Measurements from ENCODE around the gene COPS7A.

Gene COPS7A, protein sequence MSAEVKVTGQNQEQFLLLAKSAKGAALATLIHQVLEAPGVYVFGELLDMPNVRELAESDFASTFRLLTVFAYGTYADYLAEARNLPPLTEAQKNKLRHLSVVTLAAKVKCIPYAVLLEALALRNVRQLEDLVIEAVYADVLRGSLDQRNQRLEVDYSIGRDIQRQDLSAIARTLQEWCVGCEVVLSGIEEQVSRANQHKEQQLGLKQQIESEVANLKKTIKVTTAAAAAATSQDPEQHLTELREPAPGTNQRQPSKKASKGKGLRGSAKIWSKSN

DNA sequence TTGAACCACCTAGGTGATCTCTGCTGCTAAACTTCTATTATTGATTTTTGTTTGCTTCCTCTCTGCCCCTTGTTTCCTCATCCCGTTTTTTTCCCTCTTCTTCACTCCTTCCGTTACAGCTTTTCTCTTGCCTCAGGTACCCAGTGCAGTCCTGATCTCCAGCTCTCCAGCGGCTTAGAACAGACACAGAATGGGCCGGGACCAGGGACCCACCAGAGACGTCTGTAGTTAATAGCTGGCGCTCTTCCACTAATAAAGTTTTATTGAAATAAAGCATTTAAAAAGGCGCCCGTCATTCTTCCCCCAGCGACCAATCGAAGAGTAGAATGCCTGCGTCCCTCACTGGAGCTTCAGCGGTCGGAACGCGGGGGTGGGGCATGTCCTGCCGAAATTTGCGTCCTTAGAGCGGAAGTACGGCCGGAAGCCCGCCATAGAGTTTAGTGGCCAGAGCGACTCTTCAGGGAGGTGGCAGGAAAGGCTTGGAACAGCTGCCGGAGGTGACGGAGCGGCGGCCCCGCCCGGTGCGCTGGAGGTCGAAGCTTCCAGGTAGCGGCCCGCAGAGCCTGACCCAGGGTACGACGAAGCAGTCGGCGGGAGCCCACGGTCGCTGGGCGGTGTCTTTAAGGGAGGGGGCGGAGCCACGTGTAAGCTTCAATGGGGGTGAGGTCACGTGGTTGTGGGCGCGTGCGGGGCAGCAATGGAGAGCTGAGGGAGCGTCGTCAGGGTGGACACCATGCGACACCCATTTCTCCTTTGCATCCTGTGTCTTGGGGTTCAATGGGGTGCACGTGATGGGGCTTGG lies at the start of gene COPS7A:
Gene COPS7A (plus strand): TSS at position 440 of the 802 bp plus-strand sequence. CDS start 611 bp downstream, outside the sequence.
- peak; percentile 91 for DNase-seq (ENCODE audit: low read depth, low spot score)

DNA sequence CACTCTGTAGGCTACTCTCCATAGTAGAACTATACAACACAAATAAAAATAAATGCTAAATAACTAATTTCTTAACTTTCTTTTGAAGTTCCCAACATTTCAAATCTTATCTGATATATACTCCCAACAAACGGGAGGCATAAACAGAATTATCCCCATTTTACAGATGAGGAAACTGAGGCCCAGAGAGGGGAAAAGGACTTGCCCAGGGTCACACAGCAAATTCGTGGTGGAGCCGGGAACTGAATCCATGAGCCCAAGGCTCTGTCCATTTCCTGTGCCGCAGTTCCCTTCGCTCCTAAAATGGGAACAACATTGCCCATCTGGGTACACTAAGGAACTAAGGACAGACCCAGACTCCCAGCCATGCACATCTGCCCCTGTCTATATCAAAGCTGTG lies 46.9 kb upstream of the COPS7A start:
- no peak for DNase-seq (ENCODE audit: low read depth, low spot score)

DNA sequence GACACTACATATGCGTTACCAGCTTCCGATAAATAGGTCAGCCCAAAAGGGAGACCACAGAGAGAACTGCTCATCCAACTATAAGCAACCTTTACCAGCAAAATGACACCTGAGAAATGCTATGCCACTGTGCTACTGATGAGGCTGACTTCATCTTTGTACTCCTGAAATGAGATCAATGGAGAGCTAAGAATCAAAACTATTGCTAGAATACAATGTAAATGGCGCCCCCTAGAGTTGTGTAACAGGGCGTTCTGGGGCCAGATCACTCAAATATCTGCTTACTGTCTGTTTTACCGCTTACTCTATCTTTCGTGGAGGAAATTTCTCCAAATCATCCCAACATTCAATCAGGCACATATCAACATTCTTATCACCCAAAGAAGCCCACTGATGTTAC lies 39.2 kb upstream of the COPS7A start:
- DNase-seq (ENCODE audit: low read depth, low spot score) = no peak

DNA sequence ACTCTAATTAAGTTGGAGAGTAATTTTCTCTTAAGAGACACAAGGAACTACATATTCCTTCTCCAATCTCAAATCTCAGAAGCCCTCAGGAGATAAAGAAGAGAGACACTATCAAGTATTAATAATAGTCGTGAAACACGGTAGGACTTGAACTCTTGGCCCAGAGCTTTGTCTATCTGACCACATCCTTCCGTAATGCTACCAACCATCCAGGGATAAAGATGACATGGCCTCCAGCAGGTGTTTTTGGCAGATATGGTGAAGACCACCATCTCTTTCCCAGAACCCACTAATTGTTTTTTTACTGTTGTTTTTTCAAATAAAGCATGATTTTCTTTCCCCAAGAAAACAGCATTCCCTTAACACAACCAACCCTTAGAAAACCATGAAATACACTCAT lies 38.0 kb upstream of the COPS7A start:
- DNase-seq (ENCODE audit: low read depth, low spot score) = no peak

DNA sequence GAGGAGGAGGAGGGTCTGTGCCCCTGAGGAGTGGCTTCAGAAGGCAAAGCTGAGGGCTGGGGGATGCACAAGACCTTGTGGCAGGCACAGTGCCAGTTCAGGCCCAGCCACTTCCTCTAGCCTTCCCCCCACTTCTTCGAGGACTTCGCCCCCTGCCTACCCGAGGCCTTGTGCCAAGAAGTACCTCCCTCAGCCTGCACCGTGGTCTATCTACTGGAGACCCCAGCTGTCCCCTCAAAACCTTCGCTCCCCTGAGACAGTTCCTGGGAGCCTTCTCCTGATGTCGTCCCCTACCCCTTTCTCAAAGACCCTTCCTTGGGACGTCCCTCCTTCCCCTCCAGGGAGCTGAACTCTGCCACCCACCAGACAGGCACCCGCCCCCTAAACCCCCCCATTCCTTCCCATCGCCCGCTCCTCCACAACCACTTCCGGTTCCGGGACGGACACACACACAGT lies 35.3 kb upstream of the COPS7A start:
- no peak for DNase-seq (ENCODE audit: low read depth, low spot score)

DNA sequence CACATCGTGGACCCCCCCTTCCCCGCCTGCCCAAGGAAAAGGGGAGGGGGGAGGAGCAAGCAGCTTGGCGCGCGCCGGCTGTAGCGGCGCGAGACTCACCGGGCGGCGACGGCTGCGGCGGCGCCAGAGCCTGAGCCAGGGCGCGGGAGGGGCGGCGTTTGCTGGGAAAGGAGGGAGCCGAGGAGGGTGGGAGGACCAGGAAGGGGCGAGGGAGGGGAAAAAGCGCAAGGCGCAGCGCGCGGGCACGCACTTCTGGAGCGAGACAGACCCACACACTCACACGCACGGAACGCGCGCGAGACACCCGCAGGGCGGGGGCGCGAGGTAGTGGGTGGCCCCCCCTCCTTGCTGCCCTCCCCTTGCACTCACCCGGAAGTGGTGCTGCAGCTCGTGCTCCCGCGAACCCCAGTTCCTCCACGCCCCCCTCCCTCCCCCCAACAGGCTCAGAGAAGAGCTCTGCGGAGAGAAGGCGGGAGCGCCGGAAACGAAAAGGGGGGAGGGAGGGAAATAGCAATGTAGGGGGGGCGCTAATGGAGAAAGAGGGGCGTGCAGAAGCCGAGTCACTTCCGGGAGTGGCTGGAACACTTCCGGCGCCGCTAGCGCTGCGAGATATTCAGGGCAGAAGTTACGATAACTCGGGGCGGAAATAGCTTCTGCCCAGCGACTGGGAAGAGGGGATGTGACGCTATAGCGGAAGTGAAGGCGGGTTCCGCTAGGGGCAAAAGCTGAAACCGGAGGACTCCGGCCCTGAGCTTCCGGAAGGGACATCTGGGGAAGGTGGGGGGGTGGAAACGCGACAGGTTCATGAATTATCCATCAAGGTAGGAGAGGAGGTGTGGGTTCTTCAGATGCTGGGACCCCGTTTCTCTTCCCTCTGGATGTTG lies 34.6 kb upstream of the COPS7A start, which contains the start of gene ZNF384:
Gene ZNF384 (minus strand): TSS at position 377 of the 884 bp plus-strand sequence. CDS start 9,855 bp downstream, outside the sequence.
- peak; percentile 93 for DNase-seq (ENCODE audit: low read depth, low spot score)

DNA sequence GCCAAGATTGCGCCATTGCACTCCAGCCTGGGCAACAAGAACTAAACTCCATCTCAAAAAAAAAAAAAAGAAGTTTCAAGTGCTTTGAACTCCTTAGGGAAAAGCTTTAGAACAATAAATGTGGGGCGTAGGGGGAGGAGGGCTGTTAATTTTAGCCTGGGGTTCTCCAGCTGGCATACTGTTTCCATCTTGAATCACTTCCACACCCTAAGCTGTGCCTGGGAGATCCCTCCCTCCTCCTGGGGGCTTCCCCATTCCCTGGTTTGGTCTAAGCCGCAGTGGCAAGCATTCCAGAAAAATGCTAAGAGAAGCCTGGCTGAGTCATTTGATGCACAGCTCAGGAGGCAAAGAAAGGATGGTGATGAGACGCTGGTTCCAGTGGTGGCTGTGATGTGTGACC lies 32.4 kb upstream of the COPS7A start:
- DNase-seq (ENCODE audit: low read depth, low spot score) = no peak

DNA sequence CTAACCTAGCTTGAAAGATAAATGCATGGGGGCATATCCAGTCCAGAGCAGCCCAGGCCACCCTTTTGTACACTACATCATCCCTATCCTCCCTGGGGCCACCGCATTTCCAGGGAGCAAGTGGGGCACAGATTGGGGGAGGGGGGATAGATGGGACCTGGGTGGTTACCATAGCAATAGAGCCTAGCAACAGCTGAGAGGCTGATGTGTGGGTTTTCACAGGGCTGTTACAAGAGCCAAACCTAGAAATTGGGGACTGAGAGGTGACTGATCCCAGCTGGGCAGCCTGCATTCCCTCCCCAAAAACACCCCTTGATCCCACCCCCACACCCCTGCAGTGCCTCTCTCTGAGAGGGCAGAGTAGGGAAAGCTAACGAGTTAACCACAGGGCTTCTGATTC lies 31.0 kb upstream of the COPS7A start:
- no peak for DNase-seq (ENCODE audit: low read depth, low spot score)

DNA sequence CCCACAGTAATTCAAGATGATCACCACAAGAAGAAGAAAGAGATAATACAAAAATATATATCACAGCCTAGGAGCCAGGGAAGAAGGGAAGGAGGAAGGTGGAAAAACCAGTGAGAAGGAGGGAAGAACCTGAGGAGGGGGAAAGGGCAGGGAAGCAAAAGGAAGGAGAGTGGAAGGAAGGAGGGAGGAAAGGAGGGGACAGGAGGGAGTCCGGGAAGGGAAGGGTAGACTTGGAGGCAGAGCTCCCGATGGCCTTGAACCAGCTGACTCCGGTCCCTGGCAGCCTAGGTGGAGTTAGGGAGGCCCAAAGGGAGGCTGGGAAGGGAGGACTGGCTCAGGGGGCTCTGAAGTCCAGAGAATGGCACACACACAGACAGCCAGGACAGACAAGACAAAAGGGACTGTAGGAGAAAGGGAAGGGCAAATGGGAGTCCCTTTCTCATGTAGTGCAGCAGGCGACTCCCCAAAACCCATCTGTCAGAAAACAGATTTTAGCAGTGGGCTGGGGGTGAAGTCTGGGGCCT lies 30.0 kb upstream of the COPS7A start:
- DNase-seq (ENCODE audit: low read depth, low spot score) = no peak

DNA sequence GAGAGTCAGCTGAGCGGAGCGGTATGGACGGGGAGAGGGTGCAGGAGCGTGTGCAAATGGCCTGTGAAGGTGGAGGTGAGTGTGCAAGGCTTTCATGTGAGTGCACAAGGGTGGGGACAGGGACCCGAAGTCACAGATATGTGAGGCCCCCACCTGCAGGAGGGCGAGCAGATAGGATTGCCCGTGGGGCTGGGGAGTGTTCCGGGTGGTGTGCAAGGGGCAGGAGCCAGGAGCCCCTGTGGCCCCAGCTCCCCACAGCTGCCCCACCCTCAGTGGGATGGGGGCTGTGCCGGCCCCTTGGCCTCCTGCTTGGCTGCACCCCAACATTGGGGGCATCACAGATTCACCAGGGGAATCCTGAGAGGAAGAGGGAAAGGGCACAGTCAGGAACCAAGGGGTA lies 29.1 kb upstream of the COPS7A start:
- DNase-seq (ENCODE audit: low read depth, low spot score) = no peak

DNA sequence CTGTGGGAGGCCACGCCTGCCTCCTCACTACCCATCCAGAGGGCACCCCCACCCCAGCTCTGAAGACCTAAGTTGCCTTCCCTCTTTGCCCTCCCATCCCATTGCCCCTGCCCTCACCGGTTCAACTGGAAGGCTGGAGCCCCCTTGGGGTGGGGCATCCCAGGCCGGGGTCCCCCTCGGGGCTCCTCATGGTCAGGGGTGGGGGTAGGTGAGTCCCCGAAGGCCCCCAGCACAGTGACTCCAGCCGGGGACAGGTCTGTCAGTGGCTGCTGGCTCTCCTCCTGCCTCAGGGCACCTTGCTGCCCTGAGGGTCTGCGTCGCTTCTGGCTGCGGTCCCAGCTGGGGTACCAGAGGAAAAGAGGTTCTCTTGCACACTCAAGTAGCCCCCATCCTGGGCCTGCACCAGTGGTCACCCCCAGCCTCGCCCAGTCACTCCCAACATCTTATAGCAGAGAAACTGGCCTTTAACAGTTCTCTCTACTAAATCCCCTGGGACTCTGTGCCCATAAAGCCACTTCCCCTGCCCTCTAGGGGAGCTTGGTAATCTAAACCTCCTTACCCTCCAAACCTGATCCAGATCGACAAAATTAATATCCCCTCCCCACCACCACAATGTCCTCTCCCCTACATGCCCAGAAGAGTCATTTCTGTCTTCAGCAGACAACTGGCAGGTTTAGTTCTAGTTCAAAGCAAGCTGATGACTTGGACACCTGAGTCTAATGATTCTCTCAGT lies 28.4 kb upstream of the COPS7A start:
- no peak for DNase-seq (ENCODE audit: low read depth, low spot score)

DNA sequence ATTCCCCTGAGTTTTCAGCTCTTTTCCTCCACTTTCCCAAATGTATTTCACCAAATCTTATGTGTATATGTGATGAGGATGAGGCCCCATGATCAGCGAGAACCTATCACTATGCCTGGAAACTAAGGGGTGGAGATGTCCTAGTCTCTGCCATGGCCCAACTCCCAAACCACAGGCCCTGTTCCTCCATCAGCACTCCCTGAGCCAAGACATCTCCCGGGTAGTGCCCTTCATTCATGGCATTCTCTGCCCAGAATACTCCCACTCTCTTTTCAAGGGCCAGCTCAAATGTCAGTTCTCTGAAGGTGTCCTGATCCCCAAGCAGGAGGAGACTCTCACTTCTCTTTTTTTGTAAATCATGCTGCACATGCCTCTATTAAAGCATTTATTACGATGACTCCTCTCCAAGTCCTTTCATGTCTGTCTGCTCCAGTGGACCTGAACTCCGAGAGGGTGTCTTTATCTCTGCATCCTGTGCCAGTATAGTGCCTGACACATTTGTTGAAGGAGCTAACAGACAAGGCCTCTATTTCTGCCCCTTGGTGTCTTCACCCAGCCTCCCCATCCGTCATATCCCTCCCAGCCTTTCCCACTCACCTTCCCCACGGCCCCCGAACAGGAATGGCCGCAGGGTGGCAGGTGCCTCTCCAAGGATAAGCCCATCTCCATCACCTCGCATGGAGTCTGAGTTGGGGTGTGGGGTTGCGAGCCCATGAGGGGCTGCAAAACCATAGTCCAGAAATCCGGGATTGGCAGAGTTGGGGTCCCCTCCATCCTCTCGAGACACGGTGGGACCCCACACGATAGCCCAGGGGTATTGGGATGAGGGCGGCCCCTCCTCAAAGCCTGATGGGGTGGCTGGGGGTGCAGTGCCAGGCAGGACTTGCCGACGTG lies 26.9 kb upstream of the COPS7A start:
- DNase-seq (ENCODE audit: low read depth, low spot score) = no peak

DNA sequence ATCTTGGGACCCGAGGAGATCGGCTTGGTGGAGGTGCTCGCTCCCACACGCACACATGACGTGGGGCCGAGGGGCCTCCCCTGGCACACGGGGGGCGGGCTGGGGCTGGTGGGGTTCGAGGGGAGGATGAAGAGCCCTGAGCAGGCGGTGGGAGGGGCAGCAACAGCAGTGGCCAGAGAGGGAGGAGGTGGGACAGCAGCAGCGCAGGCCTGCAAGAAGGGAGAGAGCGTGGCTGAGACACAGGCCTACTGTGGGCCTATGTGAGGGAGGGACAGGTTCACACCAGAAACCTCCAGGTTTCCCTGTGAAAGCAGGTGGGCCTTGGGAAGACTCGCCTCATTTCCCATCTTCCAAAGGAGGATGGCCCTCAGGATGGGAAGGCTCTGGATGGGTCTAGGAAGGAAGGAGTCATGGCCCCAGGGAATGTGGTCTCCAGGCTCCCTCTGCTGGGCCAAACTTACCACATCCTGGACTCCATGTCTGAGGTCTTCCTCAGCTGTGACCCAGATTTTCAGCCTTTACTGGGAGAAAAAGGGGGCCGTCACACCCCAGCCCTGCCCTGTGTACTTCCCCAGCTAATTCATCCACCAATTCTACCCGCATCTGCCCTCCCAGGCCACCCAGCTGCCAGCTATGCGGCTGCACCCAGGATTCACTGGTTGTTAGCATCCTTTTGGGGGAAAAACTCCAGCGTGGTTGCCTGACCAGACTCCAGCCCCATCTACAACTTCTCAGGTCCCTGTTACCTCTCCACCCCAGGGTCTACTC lies 26.1 kb upstream of the COPS7A start:
- no peak for DNase-seq (ENCODE audit: low read depth, low spot score)

DNA sequence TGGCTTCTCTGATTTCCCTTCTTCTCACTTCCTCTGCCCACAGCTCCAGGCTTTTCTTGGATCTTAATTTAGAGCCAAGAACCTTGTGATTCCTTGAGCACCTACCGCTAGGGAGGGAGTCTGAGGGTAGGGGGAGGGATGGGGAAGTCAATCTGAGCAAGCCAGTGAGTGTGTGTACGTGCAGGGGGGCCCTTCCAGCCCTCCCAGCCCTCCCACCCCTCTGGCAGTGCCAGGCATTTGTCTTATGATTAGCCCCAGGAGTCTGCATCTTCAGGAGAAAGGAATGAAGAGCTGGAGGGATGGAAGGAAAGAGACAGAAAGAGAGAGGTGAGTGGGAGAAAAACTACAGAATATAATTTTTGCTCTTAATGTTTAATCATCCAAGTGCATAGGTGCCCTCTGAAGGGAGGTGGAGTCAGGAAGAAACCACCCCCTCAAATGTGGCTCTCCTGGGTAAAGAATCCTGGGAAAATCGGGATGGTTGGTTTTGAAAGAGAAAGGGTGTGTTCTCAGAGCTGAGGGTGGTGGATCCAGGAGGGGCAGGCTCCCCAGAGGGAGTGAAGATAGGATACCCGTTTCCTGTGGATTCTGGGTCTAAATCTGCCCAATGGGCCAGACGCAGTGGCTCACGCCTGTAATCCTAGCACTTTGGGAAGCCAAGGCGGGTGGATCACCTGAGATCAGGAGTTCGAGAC lies 25.3 kb upstream of the COPS7A start:
- no peak for DNase-seq (ENCODE audit: low read depth, low spot score)

DNA sequence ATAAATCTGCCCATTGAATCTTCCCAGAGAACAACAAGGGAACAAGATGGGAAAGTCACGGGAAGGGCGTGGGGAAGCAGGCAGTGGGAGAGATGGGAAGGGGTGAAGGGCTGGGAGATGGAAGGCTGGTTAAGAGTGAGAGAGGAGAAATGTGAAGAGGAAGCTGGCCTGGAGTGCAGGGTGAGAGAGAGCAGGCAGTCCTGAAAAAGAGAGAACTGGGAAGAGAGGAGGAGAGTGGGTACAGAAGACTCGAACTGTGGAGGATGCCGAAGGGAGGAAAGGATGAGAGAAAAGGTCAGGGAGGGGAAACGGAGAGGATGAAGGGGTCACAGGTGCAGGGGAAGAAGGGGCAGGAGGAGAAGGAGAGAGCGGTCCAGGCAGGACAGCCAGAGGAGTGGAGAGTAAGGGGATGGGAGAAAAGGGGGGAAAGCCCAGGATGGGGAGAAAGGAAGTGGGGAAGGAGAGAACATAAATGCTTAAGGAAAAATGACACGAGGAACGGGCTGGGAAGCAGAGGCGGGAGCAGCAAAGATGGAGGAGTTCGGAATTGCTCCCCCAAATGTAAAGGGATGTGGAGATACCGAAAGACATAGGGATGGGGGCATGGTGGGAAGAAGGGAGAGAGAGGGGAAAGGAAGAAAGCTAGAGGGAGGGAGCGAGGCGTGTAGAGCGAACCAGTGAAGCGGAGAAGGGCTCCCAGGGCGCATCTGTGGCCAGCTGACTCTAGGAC lies 24.4 kb upstream of the COPS7A start:
- DNase-seq (ENCODE audit: low read depth, low spot score) = no peak

DNA sequence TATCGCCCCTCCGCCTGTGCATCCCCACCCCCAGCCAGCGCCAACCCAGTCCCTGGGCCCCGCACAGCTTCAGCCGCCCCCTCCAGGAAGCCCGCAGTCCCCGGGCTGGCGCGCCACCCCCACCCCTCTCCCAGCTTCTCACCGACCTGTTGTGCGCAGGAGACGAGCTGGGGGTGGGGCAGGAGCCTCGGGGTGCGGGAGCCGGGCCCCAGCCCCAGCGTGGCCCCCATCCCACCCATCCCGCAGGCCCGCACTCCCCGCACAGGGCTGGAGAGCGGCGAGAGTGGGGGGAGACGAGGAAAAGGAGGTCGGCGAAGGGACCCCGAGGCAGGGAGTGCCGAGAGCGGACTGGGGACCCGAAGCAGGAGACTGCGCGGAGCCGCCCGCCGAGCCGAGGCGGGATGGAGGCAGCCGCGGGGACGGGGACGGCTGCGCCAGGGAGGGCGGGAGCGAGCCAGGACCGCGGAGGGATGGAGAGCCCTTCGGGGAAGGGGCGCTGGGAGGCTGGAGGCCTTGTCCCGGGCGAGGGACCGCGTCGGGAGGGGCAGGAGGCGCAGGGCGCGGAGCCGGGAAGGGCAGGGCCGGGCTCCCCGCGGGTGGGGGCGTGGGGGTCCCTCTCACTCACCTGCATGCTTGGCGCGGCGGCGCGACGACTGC lies 23.7 kb upstream of the COPS7A start:
- no peak for DNase-seq (ENCODE audit: low read depth, low spot score)

DNA sequence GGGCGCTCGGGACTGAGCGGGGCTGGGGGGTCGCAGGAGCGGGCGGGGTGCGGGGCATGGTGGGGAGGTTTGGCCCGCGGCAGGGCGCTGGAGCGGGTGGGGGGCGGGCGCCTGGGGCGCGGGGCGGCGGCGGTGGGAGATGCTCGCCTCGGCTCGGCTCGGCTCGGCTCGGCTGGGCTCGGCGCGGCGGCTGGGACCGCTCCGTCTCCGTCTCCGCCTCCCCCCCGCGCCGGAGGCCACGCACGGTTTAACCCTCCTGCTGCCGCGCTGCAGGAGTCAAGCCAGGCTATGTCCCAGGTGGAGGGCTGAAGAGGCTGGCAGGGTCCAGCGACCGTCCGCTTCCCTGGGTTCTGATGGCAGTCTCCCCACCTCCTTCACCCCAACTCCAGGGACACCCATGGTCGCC lies 23.2 kb upstream of the COPS7A start, which contains the start of gene PIANP:
Gene PIANP (minus strand): TSS at position 170 of the 406 bp plus-strand sequence. CDS start 2,754 bp downstream, outside the sequence.
- DNase-seq (ENCODE audit: low read depth, low spot score) = no peak

All from brain pericyte (primary cell).